HG03520 (cell line): ENCODE results near the gene COMMD8.
A peak's percentile ranks its signal among the peaks of the same experiment; 100 is the strongest.

Source experiments
- ATAC-seq: cut with Tn5 transposase; IDR thresholded peaks from one replicate; pipeline ENCODE4 v1.9.1; 2021; ENCODE audit warnings: mild to moderate bottlenecking, moderate library complexity; ENCODE audit not compliant: unreplicated experiment

COMMD8 gene

GRCh38 chr4:47473141-47473750, 9.7 kb upstream of the COMMD8 start:
- no peak for ATAC-seq

- no peak for ATAC-seq
Observed at GRCh38 chr4:47471591-47471990, 8.1 kb upstream of the COMMD8 start.

- no peak for ATAC-seq
Observed at GRCh38 chr4:47471064-47471463, 7.6 kb upstream of the COMMD8 start.

- ATAC-seq, result no peak
Observed at GRCh38 chr4:47469951-47470350, 6.4 kb upstream of the COMMD8 start.

GRCh38 chr4:47468706-47469365, 5.3 kb upstream of the COMMD8 start:
- ATAC-seq, result no peak

- no peak for ATAC-seq
Observed at GRCh38 chr4:47466056-47466785, 2.7 kb upstream of the COMMD8 start.

- ATAC-seq, result peak; percentile 23
Observed at GRCh38 chr4:47465004-47465403, 1.5 kb upstream of the COMMD8 start.

- peak; percentile 16 for ATAC-seq
Observed at GRCh38 chr4:47462799-47463234, 685 bp downstream of the COMMD8 start.

- ATAC-seq, result no peak
Observed at GRCh38 chr4:47451657-47452056, 11.8 kb downstream of the COMMD8 start.

- no peak for ATAC-seq
Observed at GRCh38 chr4:47444031-47444430, 19.5 kb downstream of the COMMD8 start.

GRCh38 chr4:47442980-47443379, 20.5 kb downstream of the COMMD8 start:
- peak; percentile 55 for ATAC-seq

- no peak for ATAC-seq
Observed at GRCh38 chr4:47434931-47435330, 28.6 kb downstream of the COMMD8 start.

GRCh38 chr4:47432749-47433148, 30.8 kb downstream of the COMMD8 start:
- ATAC-seq, result no peak

- ATAC-seq, result no peak
Observed at GRCh38 chr4:47427935-47428334, 35.6 kb downstream of the COMMD8 start.

GRCh38 chr4:47425628-47426027, 37.9 kb downstream of the COMMD8 start:
- no peak for ATAC-seq

GRCh38 chr4:47419296-47419695, 44.2 kb downstream of the COMMD8 start:
- no peak for ATAC-seq

GRCh38 chr4:47418147-47418546, 45.4 kb downstream of the COMMD8 start:
- ATAC-seq, result no peak

GRCh38 chr4:47415719-47416118, 47.8 kb downstream of the COMMD8 start:
- no peak for ATAC-seq

GRCh38 chr4:47413521-47413920, 50.0 kb downstream of the COMMD8 start:
- no peak for ATAC-seq

- no peak for ATAC-seq
Observed at GRCh38 chr4:47410271-47410670, 53.2 kb downstream of the COMMD8 start.

GRCh38 chr4:47406408-47406807, 57.1 kb downstream of the COMMD8 start:
- no peak for ATAC-seq
